NCI-H510A treated with DMSO at 0.1 percent for 48 hours (cell line): ENCODE results near the gene KIAA1586.

Experiments used
- DNase-seq: peaks from one replicate; lab custom pipeline; 2025; lab: John Stamatoyannopoulos, UW

The KIAA1586 gene

GRCh38 chr6:57104336-57104735 is 57.8 kb downstream of the KIAA1586 start:
- DNase-seq: no peak
